ENCODE results near the gene DLGAP1. TPM values are rescaled to one million over a fixed set of nuclear protein-coding genes. Genes with fewer than 3 reads are reported as not detected.

Gene DLGAP1
- total and polyA plus RNA-seq, 4 donors: 0.54 to 11.8 (median 3.1) TPM

- H3K9me3 ChIP-seq (ENCODE audit: control insufficient read depth in 4 of 4, insufficient read depth in 3 of 4, low read length in 3 of 4): no peaks in the 10 kb centered on the region
- DNase-seq (no peak), ATAC-seq (ENCODE audit: insufficient read depth, low FRiP score) (no peak)
- TF ChIP-seq CTCF (IDR thresholded peaks at IDR 0.05; ENCODE audit: control extremely low read depth, extremely low read depth): no peak
- no peak overlapping the region for H3K27ac ChIP-seq (ENCODE audit: low read depth in 1 of 2, low read length in 1 of 2)
- no peak overlapping the region for H3K4me3 ChIP-seq
- 94 to 95% methylated on average over 4 of the region's 4 CpGs for WGBS, 2 donors
- H3K4me1 ChIP-seq (ENCODE audit: control insufficient read depth in 5 of 5, insufficient read depth in 5 of 5, low read length in 5 of 5): no peaks in the 10 kb centered on the region
- no peak overlapping the region for H3K9ac ChIP-seq (ENCODE audit: insufficient read depth in 1 of 2, low read length in 2 of 2)
- no peaks in the 10 kb centered on the region for H3K27me3 ChIP-seq (ENCODE audit: control insufficient read depth in 3 of 3, insufficient read depth in 3 of 3, low read length in 2 of 3)
- no peaks in the 10 kb centered on the region for H3K36me3 ChIP-seq (ENCODE audit: control insufficient read depth in 4 of 4, insufficient read depth in 4 of 4, low read length in 4 of 4)
Observed at GRCh38 chr18:3910512-3910911, 544.6 kb downstream of the DLGAP1 start.

DNA sequence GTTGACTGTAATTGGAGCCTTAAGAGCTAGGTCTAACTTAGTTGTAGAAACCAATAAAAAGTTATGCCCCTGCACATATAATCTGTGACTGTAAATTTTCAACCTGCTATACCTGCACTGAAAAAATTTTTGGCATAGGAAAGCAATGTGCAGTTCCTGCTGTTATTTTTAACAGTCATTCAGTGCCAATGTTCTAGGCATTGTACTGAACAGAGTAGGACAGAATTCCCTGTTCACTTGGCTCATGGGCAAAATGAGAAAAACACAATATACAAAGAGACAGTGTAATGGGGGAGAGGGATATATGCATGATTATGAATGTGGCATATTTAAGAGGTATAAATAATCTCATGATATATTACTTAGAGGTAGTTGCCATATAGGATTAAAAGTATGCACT, 547.2 kb downstream of the DLGAP1 start:
- no peak for TF ChIP-seq CTCF (IDR thresholded peaks at IDR 0.05; ENCODE audit: control extremely low read depth, extremely low read depth)
- H3K4me3 ChIP-seq: no peak overlapping the region
- ATAC-seq (ENCODE audit: insufficient read depth, low FRiP score) (no peak), DNase-seq (no peak)
- H3K27ac ChIP-seq (ENCODE audit: low read depth in 1 of 2, low read length in 1 of 2): no peak overlapping the region
- H3K27me3 ChIP-seq (ENCODE audit: control insufficient read depth in 3 of 3, insufficient read depth in 3 of 3, low read length in 2 of 3): no peaks in the 10 kb centered on the region
- H3K9ac ChIP-seq (ENCODE audit: insufficient read depth in 1 of 2, low read length in 2 of 2): no peak overlapping the region
- H3K36me3 ChIP-seq (ENCODE audit: control insufficient read depth in 4 of 4, insufficient read depth in 4 of 4, low read length in 4 of 4): no peaks in the 10 kb centered on the region
- no peaks in the 10 kb centered on the region for H3K9me3 ChIP-seq (ENCODE audit: control insufficient read depth in 4 of 4, insufficient read depth in 3 of 4, low read length in 3 of 4)
- H3K4me1 ChIP-seq (ENCODE audit: control insufficient read depth in 5 of 5, insufficient read depth in 5 of 5, low read length in 5 of 5): no peaks in the 10 kb centered on the region

DNA sequence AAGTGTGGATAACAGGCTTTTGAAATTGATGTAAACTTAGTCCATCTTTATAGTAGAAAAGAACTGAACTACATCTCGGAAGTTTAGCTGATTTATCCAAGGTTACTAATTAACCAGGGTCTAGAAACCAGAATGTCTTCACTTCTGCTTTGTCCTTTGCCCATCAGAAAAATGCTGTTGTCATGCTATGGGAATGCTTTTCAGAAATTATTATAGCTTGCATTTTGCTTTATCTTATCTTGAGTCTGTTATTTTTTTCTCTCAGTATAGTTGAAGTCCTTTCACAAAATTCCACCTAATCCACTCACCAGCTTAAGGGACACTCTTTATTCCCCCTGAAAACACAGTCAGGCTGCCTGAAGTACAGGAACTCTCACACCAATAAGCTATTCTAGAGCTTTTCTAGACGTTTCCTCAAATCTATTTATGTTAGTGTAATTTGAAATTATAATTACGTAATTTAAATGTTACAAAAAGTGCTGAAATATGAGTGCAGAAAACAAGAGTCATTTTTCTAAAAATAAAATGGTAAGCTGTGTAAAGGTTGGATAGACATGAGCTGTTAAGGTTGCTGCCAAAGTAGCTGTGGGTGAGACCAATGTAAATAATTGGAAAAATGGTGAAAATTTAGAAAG, 548.9 kb downstream of the DLGAP1 start:
- DNase-seq (peak in 1 of 3 donors; percentile 10), ATAC-seq (ENCODE audit: insufficient read depth, low FRiP score) (no peak)
- Histone ChIP-seq H3K9ac (ENCODE audit: insufficient read depth in 1 of 2, low read length in 2 of 2) (no peak overlapping the region), H3K36me3 (ENCODE audit: control insufficient read depth in 4 of 4, insufficient read depth in 4 of 4, low read length in 4 of 4) (no peaks in the 10 kb centered on the region), H3K4me1 (ENCODE audit: control insufficient read depth in 5 of 5, insufficient read depth in 5 of 5, low read length in 5 of 5) (no peaks in the 10 kb centered on the region), H3K4me3 (no peak overlapping the region), H3K27me3 (ENCODE audit: control insufficient read depth in 3 of 3, insufficient read depth in 3 of 3, low read length in 2 of 3) (no peaks in the 10 kb centered on the region), H3K27ac (ENCODE audit: low read depth in 1 of 2, low read length in 1 of 2) (no peak overlapping the region), H3K9me3 (ENCODE audit: control insufficient read depth in 4 of 4, insufficient read depth in 3 of 4, low read length in 3 of 4) (no peaks in the 10 kb centered on the region)
- WGBS, 2 donors: 59 to 71% methylated on average over 3 of the region's 3 CpGs
- no peak for TF ChIP-seq CTCF (IDR thresholded peaks at IDR 0.05; ENCODE audit: control extremely low read depth, extremely low read depth)

DNA sequence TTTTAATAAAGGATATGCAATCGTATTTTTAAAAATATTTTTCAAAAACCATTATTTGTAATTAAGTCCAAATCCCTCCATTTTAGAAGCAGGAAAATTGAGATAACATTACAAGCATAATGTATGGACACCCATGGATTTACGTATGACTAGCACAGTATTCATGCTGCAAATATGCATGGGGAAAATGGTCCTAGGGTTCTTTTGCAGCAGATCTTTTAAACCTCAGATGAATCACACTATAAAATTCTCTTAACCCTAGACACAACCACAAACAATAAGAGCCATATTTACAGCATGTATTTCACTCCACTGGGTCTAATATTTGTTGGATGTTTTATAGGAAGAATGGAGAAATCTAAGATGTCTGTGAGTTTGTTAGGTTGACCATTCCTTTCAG, 551.8 kb downstream of the DLGAP1 start:
- no peaks in the 10 kb centered on the region for H3K9me3 ChIP-seq (ENCODE audit: control insufficient read depth in 4 of 4, insufficient read depth in 3 of 4, low read length in 3 of 4)
- ATAC-seq (ENCODE audit: insufficient read depth, low FRiP score): no peak
- TF ChIP-seq CTCF (IDR thresholded peaks at IDR 0.05; ENCODE audit: control extremely low read depth, extremely low read depth): no peak
- H3K27ac ChIP-seq (ENCODE audit: low read depth in 1 of 2, low read length in 1 of 2): no peak overlapping the region
- WGBS, 2 donors: 84 to 92% methylated on average over 2 of the region's 2 CpGs
- no peaks in the 10 kb centered on the region for H3K36me3 ChIP-seq (ENCODE audit: control insufficient read depth in 4 of 4, insufficient read depth in 4 of 4, low read length in 4 of 4)
- no peak overlapping the region for H3K4me3 ChIP-seq
- H3K27me3 ChIP-seq (ENCODE audit: control insufficient read depth in 3 of 3, insufficient read depth in 3 of 3, low read length in 2 of 3): no peaks in the 10 kb centered on the region
- DNase-seq: no peak
- H3K9ac ChIP-seq (ENCODE audit: insufficient read depth in 1 of 2, low read length in 2 of 2): no peak overlapping the region
- peaks cover 0 to 1% (median 0%) of the 10 kb centered on the region in 5 donors for H3K4me1 ChIP-seq (ENCODE audit: control insufficient read depth in 5 of 5, insufficient read depth in 5 of 5, low read length in 5 of 5)

All from lung (tissue), 12 donors.